H9 (cell line): ENCODE data around the gene UQCC2. TPM values are rescaled to one million over a fixed set of nuclear protein-coding genes. Genes with fewer than 3 reads are reported as not detected.

Experiments used
- DNase-seq: peaks from one replicate; pipeline ENCODE4 v3.0.0-alpha.2; 2017
- H2AFZ ChIP-seq: one replicate; pipeline ENCODE4 v1.6.1; 2013; ENCODE audit warnings: mild to moderate bottlenecking, low read length, control low read depth, moderate library complexity
- H2AK5ac ChIP-seq: 2 replicates; pipeline ENCODE4 v1.6.1; 2013; ENCODE audit warnings: low read length, control low read depth, mixed read lengths; ENCODE audit not compliant: insufficient read length
- H2BK120ac ChIP-seq: one replicate; pipeline ENCODE4 v1.6.1; 2013; ENCODE audit warnings: low read depth, mild to moderate bottlenecking, low read length, control low read depth, inconsistent platforms; ENCODE audit not compliant: poor library complexity, severe bottlenecking
- H2BK12ac ChIP-seq: 2 replicates; pipeline ENCODE4 v1.6.1; 2013; ENCODE audit warnings: low read length, control low read depth, mixed read lengths, low read depth; ENCODE audit not compliant: insufficient read length
- H2BK15ac ChIP-seq: 2 replicates; pipeline ENCODE4 v1.6.1; 2013; ENCODE audit warnings: low read depth, low read length, control low read depth
- H2BK20ac ChIP-seq: one replicate; pipeline ENCODE4 v1.6.1; 2013; ENCODE audit warnings: low read depth, mild to moderate bottlenecking, low read length, control low read depth, inconsistent platforms; ENCODE audit not compliant: poor library complexity, severe bottlenecking
- H2BK5ac ChIP-seq: 2 replicates; pipeline ENCODE4 v1.6.1; 2013; ENCODE audit warnings: low read length, control low read depth, mixed read lengths; ENCODE audit not compliant: insufficient read length
- H3K14ac ChIP-seq: 2 replicates; pipeline ENCODE4 v1.6.1; 2013; ENCODE audit warnings: low read length, control low read depth; ENCODE audit not compliant: insufficient read depth
- H3K18ac ChIP-seq: 2 replicates; pipeline ENCODE4 v1.6.1; 2013; ENCODE audit warnings: low read depth, mild to moderate bottlenecking, mixed read lengths, low read length, control low read depth; ENCODE audit not compliant: insufficient read length
- H3K23ac ChIP-seq: 2 replicates; pipeline ENCODE4 v1.6.1; 2013; ENCODE audit warnings: low read length, control low read depth, mixed read lengths, low read depth; ENCODE audit not compliant: insufficient read length
- H3K23me2 ChIP-seq: 2 replicates; pipeline ENCODE4 v1.6.1; 2013; ENCODE audit warnings: low read depth, mild to moderate bottlenecking, mixed read lengths, low read length, control low read depth; ENCODE audit not compliant: insufficient read length, poor library complexity, severe bottlenecking
- H3K27ac ChIP-seq: 2 replicates; pipeline ENCODE4 v1.5.1; 2013; ENCODE audit warnings: low read length, control low read depth, mixed read lengths, low read depth; ENCODE audit not compliant: insufficient read length
- H3K27me3 ChIP-seq: 2 replicates; pipeline ENCODE4 v1.6.1; 2013; ENCODE audit warnings: low read length, control low read depth, inconsistent platforms; ENCODE audit not compliant: insufficient read depth
- H3K4ac ChIP-seq: 2 replicates; pipeline ENCODE4 v1.6.1; 2013; ENCODE audit warnings: low read depth, mild to moderate bottlenecking, control low read depth, inconsistent platforms, low read length, moderate library complexity
- H3K4me1 ChIP-seq: 2 replicates; pipeline ENCODE4 v1.6.1; 2013; ENCODE audit warnings: low read length, control low read depth, inconsistent platforms; ENCODE audit not compliant: insufficient read depth
- H3K4me2 ChIP-seq: 2 replicates; pipeline ENCODE4 v1.6.1; 2013; ENCODE audit warnings: low read length, control low read depth, mixed read lengths; ENCODE audit not compliant: insufficient read length, insufficient read depth
- H3K56ac ChIP-seq: 2 replicates; pipeline ENCODE4 v1.6.1; 2013; ENCODE audit warnings: low read depth, mild to moderate bottlenecking, mixed read lengths, low read length, control low read depth; ENCODE audit not compliant: insufficient read length
- H3K79me1 ChIP-seq: 2 replicates; pipeline ENCODE4 v1.6.1; 2013; ENCODE audit warnings: low read depth, mild to moderate bottlenecking, moderate library complexity, low read length, control low read depth, inconsistent platforms; ENCODE audit not compliant: insufficient read depth, poor library complexity, severe bottlenecking
- H3K79me2 ChIP-seq: 2 replicates; pipeline ENCODE4 v1.6.1; 2013; ENCODE audit warnings: low read length, control low read depth, inconsistent platforms; ENCODE audit not compliant: insufficient read depth
- H3K9ac ChIP-seq: 2 replicates; pipeline ENCODE4 v1.6.1; 2013; ENCODE audit warnings: low read length, control low read depth, mixed read lengths; ENCODE audit not compliant: insufficient read length; ENCODE audit errors: extremely low read depth
- H3K9me3 ChIP-seq: one replicate; pipeline ENCODE4 v1.6.1; 2013; ENCODE audit warnings: low read depth, low read length, inconsistent platforms; ENCODE audit not compliant: control insufficient read depth
- H3T11ph ChIP-seq: one replicate; pipeline ENCODE4 v1.6.1; 2013; ENCODE audit warnings: mild to moderate bottlenecking, low read length, control low read depth, inconsistent platforms
- H4K20me1 ChIP-seq: one replicate; pipeline ENCODE4 v1.6.1; 2013; ENCODE audit not compliant: control insufficient read depth, insufficient read length, insufficient read depth
- H4K5ac ChIP-seq: 2 replicates; pipeline ENCODE4 v1.6.1; 2013; ENCODE audit warnings: low read depth, mild to moderate bottlenecking, mixed read lengths, low read length, control low read depth; ENCODE audit not compliant: insufficient read length
- H4K8ac ChIP-seq: replicated peaks from 2 replicates; pipeline ENCODE4 v1.6.1; 2013; ENCODE audit warnings: low read length, control low read depth, mixed read lengths, low read depth; ENCODE audit not compliant: insufficient read length
- H4K91ac ChIP-seq: 2 replicates; pipeline ENCODE4 v1.6.1; 2013; ENCODE audit warnings: low read depth, mild to moderate bottlenecking, moderate library complexity, mixed read lengths, low read length, control low read depth; ENCODE audit not compliant: insufficient read length
- H3K27ac Mint-ChIP-seq, 3 experiments: 2 replicates in 2 of 3; 3 replicates in 1 of 3; pipeline ENCODE4 v1.8.0; 2020 to 2021; ENCODE audit warnings: mixed read lengths in 3 of 3, mild to moderate bottlenecking in 1 of 3, moderate library complexity in 1 of 3
- H3K27me3 Mint-ChIP-seq: 2 replicates; pipeline ENCODE4 v1.8.0; 2021; ENCODE audit warnings: low read depth, mild to moderate bottlenecking, moderate library complexity, mixed read lengths
- H3K36me3 Mint-ChIP-seq, 3 experiments: 2 replicates in 2 of 3; 3 replicates in 1 of 3; pipeline ENCODE4 v1.8.0; 2020 to 2021; ENCODE audit warnings: low read depth in 3 of 3, mixed read lengths in 3 of 3; ENCODE audit not compliant: insufficient read depth in 1 of 3
- H3K4me1 Mint-ChIP-seq, 2 experiments: 2 replicates each; pipeline ENCODE4 v1.8.0; 2020; ENCODE audit warnings: mixed read lengths in 2 of 2
- H3K4me3 Mint-ChIP-seq, 2 experiments: 2 replicates in 1 of 2; 3 replicates in 1 of 2; pipeline ENCODE4 v1.8.0; 2020 to 2021; ENCODE audit warnings: mild to moderate bottlenecking in 2 of 2, mixed read lengths in 2 of 2, moderate library complexity in 1 of 2
- H3K9me3 Mint-ChIP-seq, 2 experiments: 2 replicates in 1 of 2; 3 replicates in 1 of 2; pipeline ENCODE4 v1.8.0; 2020; ENCODE audit warnings: mild to moderate bottlenecking in 2 of 2, mixed read lengths in 2 of 2, moderate library complexity in 1 of 2
- CTCF ChIP-seq: fragments of 200-600 bp; sonication (generic); conservative IDR thresholded peaks from 3 replicates; pipeline ENCODE4 v1.8.0; 2021; ENCODE audit warnings: antibody characterized with exemption, mild to moderate bottlenecking
- WGBS: extraction: QIAGEN DNeasy Blood & Tissue Kit; methylation state at CpG from one replicate; pipeline ENCODE4 v1.1.7; 2013; ENCODE audit warnings: missing lambda C conversion rate, low lambda C conversion rate, mixed read lengths; ENCODE audit not compliant: insufficient read length; ENCODE audit errors: extremely low coverage; 5-methylcytosine and 5-hydroxymethylcytosine counted together
- total RNA-seq: library from RNA; stranded (reverse); gene quantifications from 2 replicates; pipeline ENCODE4 v1.2.1, GENCODE V29; 2021

The UQCC2 gene
- total RNA-seq, 1 experiment from 2014 or later, result 140 TPM

- no peak overlapping the region for H2BK15ac ChIP-seq
- DNase-seq, result no peak
- Mint-ChIP-seq H3K27ac (no peak overlapping the region), H3K27me3 (peaks cover 5% of the 10 kb centered on the region), H3K9me3 (no peaks in the 10 kb centered on the region), H3K4me3 (no peak overlapping the region), H3K36me3 (peaks cover 11 to 13% (median 12%) of the 10 kb centered on the region in 3 experiments; a peak in 6 of 7 replicates), H3K4me1 (peaks cover 19 to 32% of the 10 kb centered on the region in 2 experiments)
- no peak overlapping the region for H3K14ac ChIP-seq
- H4K8ac ChIP-seq, result no peak overlapping the region
- H3T11ph ChIP-seq, result no peak overlapping the region
- H4K5ac ChIP-seq, result no peak overlapping the region
- TF ChIP-seq CTCF, result no peak
- H3K18ac ChIP-seq, result no peak overlapping the region
- no peak overlapping the region for H3K4ac ChIP-seq
- H4K20me1 ChIP-seq, result no peaks in the 10 kb centered on the region
- no peak overlapping the region for H4K91ac ChIP-seq
- no peak overlapping the region for H3K9ac ChIP-seq
- no CpG with 5 or more reads among the region's 7 CpGs for WGBS
- H3K4me1 ChIP-seq, result peaks cover 10% of the 10 kb centered on the region; the same call in 1 of the 2 replicates
- H2AFZ ChIP-seq, result no peak overlapping the region
- H3K27ac ChIP-seq, result no peak overlapping the region
- peaks cover 5% of the 10 kb centered on the region for H3K23me2 ChIP-seq
- no peak overlapping the region for H3K56ac ChIP-seq
- H3K9me3 ChIP-seq, result no peaks in the 10 kb centered on the region
- H3K27me3 ChIP-seq, result no peaks in the 10 kb centered on the region
- no peak overlapping the region for H3K23ac ChIP-seq
- H2BK120ac ChIP-seq, result no peak overlapping the region
- peaks cover 7% of the 10 kb centered on the region for H3K79me1 ChIP-seq
- no peak overlapping the region for H2BK5ac ChIP-seq
- H2BK12ac ChIP-seq, result no peak overlapping the region
- no peak overlapping the region for H2BK20ac ChIP-seq
- H3K79me2 ChIP-seq, result peaks cover 2% of the 10 kb centered on the region; the same call in 1 of the 2 replicates
- no peak overlapping the region for H2AK5ac ChIP-seq
- no peak overlapping the region for H3K4me2 ChIP-seq
Measured at GRCh38 chr6:33714385-33715040, 3.0 kb upstream of the UQCC2 start.
